CD14-positive monocyte (primary cell): ENCODE data around the gene GPC5. TPM values are rescaled to one million over a fixed set of nuclear protein-coding genes. Genes with fewer than 3 reads are reported as not detected.

ENCODE experiments used
- DNase-seq, 3 donors: peaks; one replicate each; pipeline ENCODE4 v3.0.0-alpha.2; 2011 to 2022
- H2AFZ ChIP-seq: 2 replicates; pipeline ENCODE4 v1.6.0; 2012; ENCODE audit warnings: mild to moderate bottlenecking, low read depth, low read length, inconsistent platforms; ENCODE audit not compliant: insufficient read depth, poor library complexity, severe bottlenecking
- H3K27ac ChIP-seq, 2 donors: 1 replicate in 1 of 2; 2 replicates in 1 of 2; pipeline ENCODE4 v1.5.1; 2012 to 2013; ENCODE audit warnings: low read length in 2 of 2, control low read depth in 1 of 2, inconsistent platforms in 1 of 2, low read depth in 1 of 2, mild to moderate bottlenecking in 1 of 2
- H3K27me3 ChIP-seq, 2 donors: one replicate each; pipeline versions ENCODE4 v1.6.0 to v1.6.1; 2011 to 2013; ENCODE audit warnings: low read length in 2 of 2; ENCODE audit not compliant: control insufficient read depth in 2 of 2, insufficient read depth in 2 of 2
- H3K36me3 ChIP-seq, 2 donors: replicated peaks in 1 of 2; 1 replicate in 1 of 2; 2 replicates in 1 of 2; pipeline versions ENCODE4 v1.5.1 to v1.6.1; 2012 to 2013; ENCODE audit warnings: low read length in 2 of 2, control low read depth in 1 of 2, inconsistent platforms in 1 of 2, mild to moderate bottlenecking in 1 of 2; ENCODE audit not compliant: insufficient read depth in 2 of 2, control insufficient read depth in 1 of 2
- H3K4me1 ChIP-seq, 2 donors: 1 replicate in 1 of 2; 2 replicates in 1 of 2; pipeline versions ENCODE4 v1.5.1 to v1.6.1; 2012 to 2013; ENCODE audit warnings: low read length in 2 of 2, control low read depth in 1 of 2, inconsistent platforms in 1 of 2, mild to moderate bottlenecking in 1 of 2, moderate library complexity in 1 of 2; ENCODE audit not compliant: insufficient read depth in 2 of 2, control insufficient read depth in 1 of 2
- H3K4me2 ChIP-seq: replicated peaks from 2 replicates; pipeline ENCODE3; 2012; ENCODE audit warnings: low read length, moderate library complexity, mild to moderate bottlenecking; ENCODE audit not compliant: poor library complexity, severe bottlenecking; ENCODE audit errors: extremely low read depth
- H3K4me3 ChIP-seq, 3 experiments: fragments of 200-600 bp in 1 of 3; sonication (generic) in 1 of 3; replicated peaks in 1 of 3; 1 replicate in 2 of 3; 2 replicates in 1 of 3; pipeline ENCODE4 v1.5.1; 2011 to 2013; ENCODE audit warnings: low read length in 3 of 3, mild to moderate bottlenecking in 3 of 3, control low read depth in 2 of 3, low read depth in 2 of 3, inconsistent platforms in 1 of 3, moderate library complexity in 1 of 3
- H3K79me2 ChIP-seq: 2 replicates; pipeline ENCODE4 v1.6.0; 2012; ENCODE audit warnings: mild to moderate bottlenecking, control low read depth, inconsistent platforms, low read length, moderate library complexity; ENCODE audit not compliant: insufficient read depth
- H3K9ac ChIP-seq: 2 replicates; pipeline ENCODE4 v1.6.0; 2017; ENCODE audit warnings: low read length, mild to moderate bottlenecking; ENCODE audit not compliant: insufficient read depth, poor library complexity, severe bottlenecking
- H3K9me3 ChIP-seq, 2 donors: replicated peaks in 1 of 2; 1 replicate in 1 of 2; 2 replicates in 1 of 2; pipeline versions ENCODE4 v1.5.1 to v1.6.1; 2012 to 2013; ENCODE audit warnings: low read length in 2 of 2, control low read depth in 1 of 2; ENCODE audit not compliant: control insufficient read depth in 1 of 2, insufficient read depth in 1 of 2
- H4K20me1 ChIP-seq: 2 replicates; pipeline ENCODE4 v1.6.0; 2012; ENCODE audit warnings: mild to moderate bottlenecking, low read length, control low read depth, moderate library complexity; ENCODE audit not compliant: insufficient read depth
- H3K27ac Mint-ChIP-seq, 7 donors: one replicate each; pipeline ENCODE4 v1.8.0; 2020; ENCODE audit warnings: mild to moderate bottlenecking in 7 of 7, mixed read lengths in 7 of 7, moderate library complexity in 6 of 7, inconsistent platforms in 2 of 7
- H3K27me3 Mint-ChIP-seq, 3 donors: one replicate each; pipeline ENCODE4 v1.8.0; 2021 to 2022; ENCODE audit warnings: low read depth in 3 of 3, mild to moderate bottlenecking in 3 of 3, mixed read lengths in 3 of 3, moderate library complexity in 3 of 3, inconsistent platforms in 1 of 3
- H3K36me3 Mint-ChIP-seq, 2 donors: one replicate each; pipeline ENCODE4 v1.8.0; 2020; ENCODE audit warnings: mixed read lengths in 2 of 2, inconsistent platforms in 1 of 2, mild to moderate bottlenecking in 1 of 2
- H3K4me1 Mint-ChIP-seq: one replicate; pipeline ENCODE4 v1.8.0; 2020; ENCODE audit warnings: mild to moderate bottlenecking, mixed read lengths
- H3K4me3 Mint-ChIP-seq, 2 donors: one replicate each; pipeline ENCODE4 v1.8.0; 2020; ENCODE audit warnings: mild to moderate bottlenecking in 2 of 2, mixed read lengths in 2 of 2, moderate library complexity in 1 of 2
- H3K9me3 Mint-ChIP-seq, 7 donors: one replicate each; pipeline ENCODE4 v1.8.0; 2020 to 2022; ENCODE audit warnings: mixed read lengths in 7 of 7, mild to moderate bottlenecking in 6 of 7, moderate library complexity in 6 of 7, inconsistent platforms in 2 of 7
- WGBS: methylation state at CpG from one replicate; pipeline ENCODE4 v1.1.5; 2013; ENCODE audit warnings: missing lambda C conversion rate; ENCODE audit not compliant: insufficient coverage; 5-methylcytosine and 5-hydroxymethylcytosine counted together
- intact Hi-C, 2 donors: fragments of 100-400 bp; cut with micrococcal nuclease; formaldehyde crosslinking; loops; one replicate each; pipeline versions ENCODE4 v1.15.0 to v1.15.1; 2023
- polyA plus RNA-seq, 3 donors: library from polyadenylated mRNA; depleted of rRNA in 1 of 3; unstranded in 2 of 3; stranded (reverse) in 1 of 3; fragments of 300-500 nt in 2 of 3; fragments of >200 nt in 1 of 3; fragmentation: Illumina TruSeq in 2 of 3; gene quantifications; 1 replicate in 2 of 3; 2 replicates in 1 of 3; pipeline ENCODE4 v1.2.3, GENCODE V29; 2012 to 2021
- TF ChIP-seq, protein P1 (sequence below): fragments of 200-600 bp; IDR thresholded peaks from one replicate; pipeline ENCODE4 v1.8.0; 2022; ENCODE audit warnings: antibody characterized with exemption, mild to moderate bottlenecking

The GPC5 gene
- polyA plus RNA-seq, 3 donors = not detected

DNA sequence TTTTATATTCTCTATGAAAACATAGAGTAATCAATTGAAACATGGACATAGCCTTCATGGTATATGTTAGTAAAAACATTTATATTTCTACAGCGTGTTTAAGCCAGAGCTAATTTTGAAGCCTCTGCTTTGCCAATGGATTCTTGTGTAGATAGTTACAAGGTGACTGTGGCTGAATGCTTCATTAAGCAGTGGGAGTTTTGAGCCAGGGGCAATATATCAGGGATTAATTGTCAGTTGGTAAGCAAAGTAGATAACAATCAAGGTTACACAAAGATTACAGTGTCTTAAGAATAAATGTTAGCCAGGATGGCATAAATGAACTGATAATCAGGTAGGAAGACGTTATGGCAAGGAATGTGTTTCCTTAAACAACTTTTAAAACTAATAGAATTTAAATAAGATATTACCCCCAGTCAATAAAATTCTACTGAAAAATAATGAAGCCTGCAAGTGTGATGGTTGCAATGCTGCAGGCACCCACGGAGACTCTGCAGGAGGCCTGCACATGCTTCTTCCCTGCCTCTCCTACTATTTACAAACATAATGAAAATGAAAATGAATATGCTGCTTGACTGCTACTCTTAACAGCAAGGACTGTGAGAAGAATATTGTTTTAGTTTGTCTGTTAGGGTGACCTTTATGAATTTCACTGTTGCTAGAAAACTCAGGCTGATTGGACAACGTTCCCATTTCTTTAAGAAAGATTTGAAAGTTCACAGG, 588.5 kb downstream of the GPC5 start:
- H2AFZ ChIP-seq = no peak overlapping the region
- DNase-seq = no peak
- H4K20me1 ChIP-seq = no peaks in the 10 kb centered on the region
- H3K27me3 ChIP-seq = no peaks in the 10 kb centered on the region
- Mint-ChIP-seq H3K27ac (no peak overlapping the region), H3K27me3 (peaks cover 0 to 1% (median 0%) of the 10 kb centered on the region in 3 donors), H3K4me1 (no peaks in the 10 kb centered on the region), H3K4me3 (no peak overlapping the region), H3K36me3 (no peaks in the 10 kb centered on the region), H3K9me3 (peaks cover 0 to 4% (median 2%) of the 10 kb centered on the region in 7 donors)
- no peak overlapping the region for H3K27ac ChIP-seq
- TF ChIP-seq, protein P1, sequence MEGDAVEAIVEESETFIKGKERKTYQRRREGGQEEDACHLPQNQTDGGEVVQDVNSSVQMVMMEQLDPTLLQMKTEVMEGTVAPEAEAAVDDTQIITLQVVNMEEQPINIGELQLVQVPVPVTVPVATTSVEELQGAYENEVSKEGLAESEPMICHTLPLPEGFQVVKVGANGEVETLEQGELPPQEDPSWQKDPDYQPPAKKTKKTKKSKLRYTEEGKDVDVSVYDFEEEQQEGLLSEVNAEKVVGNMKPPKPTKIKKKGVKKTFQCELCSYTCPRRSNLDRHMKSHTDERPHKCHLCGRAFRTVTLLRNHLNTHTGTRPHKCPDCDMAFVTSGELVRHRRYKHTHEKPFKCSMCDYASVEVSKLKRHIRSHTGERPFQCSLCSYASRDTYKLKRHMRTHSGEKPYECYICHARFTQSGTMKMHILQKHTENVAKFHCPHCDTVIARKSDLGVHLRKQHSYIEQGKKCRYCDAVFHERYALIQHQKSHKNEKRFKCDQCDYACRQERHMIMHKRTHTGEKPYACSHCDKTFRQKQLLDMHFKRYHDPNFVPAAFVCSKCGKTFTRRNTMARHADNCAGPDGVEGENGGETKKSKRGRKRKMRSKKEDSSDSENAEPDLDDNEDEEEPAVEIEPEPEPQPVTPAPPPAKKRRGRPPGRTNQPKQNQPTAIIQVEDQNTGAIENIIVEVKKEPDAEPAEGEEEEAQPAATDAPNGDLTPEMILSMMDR = no peak
- no peaks in the 10 kb centered on the region for H3K9me3 ChIP-seq
- intact Hi-C loops = no loop called here
- WGBS = 100% methylated on average over 1 of the region's 4 CpGs
- no peak overlapping the region for H3K4me2 ChIP-seq
- no peaks in the 10 kb centered on the region for H3K4me1 ChIP-seq
- no peak overlapping the region for H3K4me3 ChIP-seq
- no peak overlapping the region for H3K9ac ChIP-seq
- no peaks in the 10 kb centered on the region for H3K36me3 ChIP-seq
- no peaks in the 10 kb centered on the region for H3K79me2 ChIP-seq

DNA sequence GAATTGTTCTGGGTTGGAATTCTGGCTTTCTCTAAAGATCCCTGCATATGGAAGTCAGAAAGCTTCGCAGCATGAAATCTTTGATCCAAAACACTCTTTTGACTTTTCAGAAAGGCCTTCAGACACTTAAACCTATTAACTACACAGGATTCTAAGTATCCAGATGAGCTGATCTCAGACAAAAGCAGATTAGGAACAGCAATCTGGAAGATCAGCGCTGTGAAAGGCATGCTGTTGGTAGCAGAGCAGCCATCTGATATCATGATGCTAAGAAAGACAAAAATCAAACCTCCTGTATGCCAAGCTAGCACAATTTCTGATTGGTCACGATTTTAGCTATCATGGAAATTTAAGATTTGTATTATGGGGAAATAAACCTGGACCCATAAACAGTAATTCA, 589.9 kb downstream of the GPC5 start:
- DNase-seq = no peak
- Histone ChIP-seq H3K27me3 (no peaks in the 10 kb centered on the region), H3K4me3 (no peak overlapping the region), H3K27ac (no peak overlapping the region), H2AFZ (no peak overlapping the region), H3K9me3 (no peaks in the 10 kb centered on the region), H3K9ac (no peak overlapping the region), H4K20me1 (no peaks in the 10 kb centered on the region), H3K4me2 (no peak overlapping the region), H3K4me1 (no peaks in the 10 kb centered on the region), H3K36me3 (no peaks in the 10 kb centered on the region), H3K79me2 (no peaks in the 10 kb centered on the region)
- TF ChIP-seq, protein P1 = no peak
- Mint-ChIP-seq H3K36me3 (no peaks in the 10 kb centered on the region), H3K27me3 (peaks cover 0 to 1% (median 0%) of the 10 kb centered on the region in 3 donors), H3K27ac (no peak overlapping the region), H3K9me3 (peaks cover 0 to 3% (median 0%) of the 10 kb centered on the region in 7 donors), H3K4me1 (no peaks in the 10 kb centered on the region), H3K4me3 (no peak overlapping the region)
- intact Hi-C loops = no loop called here
- WGBS = no CpG with 5 or more reads among the region's 3 CpGs
